SJCRH30 (cell line): ENCODE measurements around the gene UCMA. TPM values are rescaled to one million over a fixed set of nuclear protein-coding genes. Genes with fewer than 3 reads are reported as not detected.
"Not testable (repeated sequence)": the region's sequence is repeated elsewhere in the genome, so short reads cannot be mapped to it uniquely, and the experiment has no call there.

Source experiments
- DNase-seq, 2 experiments: peaks; one replicate each; pipeline ENCODE4 v3.0.0-alpha.2; 2015 to 2020
- H3K27ac ChIP-seq: fragments of 250-450 bp; sonication (Bioruptor Pico); 2 replicates; pipeline ENCODE4 v1.5.1; 2020; ENCODE audit warnings: mild to moderate bottlenecking, moderate library complexity
- H3K27me3 ChIP-seq: fragments of 250-450 bp; sonication (Bioruptor Pico); 2 replicates; pipeline ENCODE4 v1.5.1; 2020; ENCODE audit warnings: mild to moderate bottlenecking, moderate library complexity
- H3K36me3 ChIP-seq: fragments of 250-450 bp; sonication (Bioruptor Pico); 2 replicates; pipeline ENCODE4 v1.5.1; 2020; ENCODE audit warnings: mild to moderate bottlenecking, moderate library complexity
- H3K4me1 ChIP-seq: fragments of 250-450 bp; sonication (Bioruptor Pico); 2 replicates; pipeline ENCODE4 v1.5.1; 2020; ENCODE audit warnings: mild to moderate bottlenecking, moderate library complexity
- H3K4me3 ChIP-seq: fragments of 250-450 bp; sonication (Bioruptor Pico); 2 replicates; pipeline ENCODE4 v1.5.1; 2020; ENCODE audit warnings: mild to moderate bottlenecking, moderate library complexity
- H3K9me3 ChIP-seq: fragments of 250-450 bp; sonication (Bioruptor Pico); replicated peaks from 2 replicates; pipeline ENCODE4 v1.5.1; 2020; ENCODE audit warnings: mild to moderate bottlenecking, moderate library complexity
- total RNA-seq: library from RNA; depleted of rRNA; stranded (reverse); fragments of >200 nt; shearing (Covaris generic); gene quantifications from 2 replicates; pipeline ENCODE4 v1.2.3, GENCODE V29; 2014

Gene UCMA
- total RNA-seq, 1 experiment from 2014 or later = not detected

GRCh38 chr10:13247246-13247645 is 13.1 kb upstream of the UCMA start:
- DNase-seq = no peak
- H3K27me3 ChIP-seq = no peaks in the 10 kb centered on the region
- no peaks in the 10 kb centered on the region for H3K4me1 ChIP-seq
- H3K27ac ChIP-seq = no peak overlapping the region
- H3K36me3 ChIP-seq = no peaks in the 10 kb centered on the region
- no peaks in the 10 kb centered on the region for H3K9me3 ChIP-seq
- no peak overlapping the region for H3K4me3 ChIP-seq

GRCh38 chr10:13242260-13242659 is 8.1 kb upstream of the UCMA start:
- not testable (repeated sequence) for H3K27ac ChIP-seq, H3K9me3 ChIP-seq

GRCh38 chr10:13241613-13242012 is 7.4 kb upstream of the UCMA start:
- no peak overlapping the region for H3K27ac ChIP-seq

More at GRCh38 chr10:13242260-13242659, 8.1 kb upstream of the UCMA start:
- H3K36me3 ChIP-seq, H3K27me3 ChIP-seq, H3K4me3 ChIP-seq, DNase-seq, H3K4me1 ChIP-seq: not testable (repeated sequence)

GRCh38 chr10:13239923-13240322 is 5.7 kb upstream of the UCMA start:
- no peak overlapping the region for H3K4me3 ChIP-seq
- H3K4me1 ChIP-seq = no peaks in the 10 kb centered on the region
- no peaks in the 10 kb centered on the region for H3K36me3 ChIP-seq
- H3K9me3 ChIP-seq = no peaks in the 10 kb centered on the region
- no peaks in the 10 kb centered on the region for H3K27me3 ChIP-seq
- no peak for DNase-seq
- H3K27ac ChIP-seq = no peak overlapping the region

More at GRCh38 chr10:13241613-13242012, 7.4 kb upstream of the UCMA start:
- DNase-seq = no peak
- no peaks in the 10 kb centered on the region for H3K36me3 ChIP-seq
- no peaks in the 10 kb centered on the region for H3K9me3 ChIP-seq
- no peaks in the 10 kb centered on the region for H3K4me1 ChIP-seq
- no peaks in the 10 kb centered on the region for H3K27me3 ChIP-seq
- H3K4me3 ChIP-seq = no peak overlapping the region

GRCh38 chr10:13238271-13239077 is 4.3 kb upstream of the UCMA start:
- Histone ChIP-seq H3K9me3 (no peaks in the 10 kb centered on the region), H3K36me3 (no peaks in the 10 kb centered on the region), H3K4me3 (no peak overlapping the region), H3K27ac (no peak overlapping the region), H3K4me1 (no peaks in the 10 kb centered on the region), H3K27me3 (no peaks in the 10 kb centered on the region)
- DNase-seq = no peak

GRCh38 chr10:13236638-13237037 is 2.5 kb upstream of the UCMA start:
- Histone ChIP-seq H3K27ac (no peak overlapping the region), H3K27me3 (no peaks in the 10 kb centered on the region), H3K9me3 (no peaks in the 10 kb centered on the region), H3K36me3 (no peaks in the 10 kb centered on the region), H3K4me3 (no peak overlapping the region), H3K4me1 (peaks cover under 1% of the 10 kb centered on the region; the same call in 1 of the 2 replicates)
- DNase-seq = no peak

GRCh38 chr10:13234736-13235135 is 562 bp upstream of the UCMA start:
- not testable (repeated sequence) for DNase-seq, H3K4me3 ChIP-seq, H3K4me1 ChIP-seq, H3K9me3 ChIP-seq, H3K27me3 ChIP-seq, H3K27ac ChIP-seq, H3K36me3 ChIP-seq

GRCh38 chr10:13233358-13233757 is 816 bp downstream of the UCMA start:
- Histone ChIP-seq H3K36me3 (no peaks in the 10 kb centered on the region), H3K9me3 (no peaks in the 10 kb centered on the region), H3K27me3 (no peaks in the 10 kb centered on the region), H3K27ac (no peak overlapping the region), H3K4me3 (no peak overlapping the region), H3K4me1 (peaks cover 2% of the 10 kb centered on the region; the same call in 1 of the 2 replicates)
- no peak for DNase-seq

GRCh38 chr10:13231808-13232207 is 2.4 kb downstream of the UCMA start:
- Histone ChIP-seq H3K4me3 (no peak overlapping the region), H3K27me3 (no peaks in the 10 kb centered on the region), H3K4me1 (peaks cover 2% of the 10 kb centered on the region; the same call in 1 of the 2 replicates), H3K9me3 (no peaks in the 10 kb centered on the region), H3K27ac (no peak overlapping the region), H3K36me3 (no peaks in the 10 kb centered on the region)
- peak; percentile 18 to 55 for DNase-seq

GRCh38 chr10:13231190-13231589 is 3.0 kb downstream of the UCMA start:
- no peaks in the 10 kb centered on the region for H3K9me3 ChIP-seq

GRCh38 chr10:13227031-13227430 is 7.1 kb downstream of the UCMA start:
- DNase-seq = no peak
- Histone ChIP-seq H3K4me3 (no peak overlapping the region), H3K9me3 (no peaks in the 10 kb centered on the region), H3K27me3 (no peaks in the 10 kb centered on the region), H3K4me1 (peaks cover 2% of the 10 kb centered on the region; the same call in 1 of the 2 replicates), H3K27ac (no peak overlapping the region), H3K36me3 (no peaks in the 10 kb centered on the region)

More at GRCh38 chr10:13231190-13231589, 3.0 kb downstream of the UCMA start:
- Histone ChIP-seq H3K4me1 (peaks cover 2% of the 10 kb centered on the region; the same call in 1 of the 2 replicates), H3K36me3 (no peaks in the 10 kb centered on the region), H3K27ac (no peak overlapping the region), H3K27me3 (no peaks in the 10 kb centered on the region), H3K4me3 (no peak overlapping the region)
- DNase-seq = no peak

GRCh38 chr10:13225601-13226000 is 8.6 kb downstream of the UCMA start:
- Histone ChIP-seq H3K36me3 (no peaks in the 10 kb centered on the region), H3K9me3 (no peaks in the 10 kb centered on the region), H3K27me3 (no peaks in the 10 kb centered on the region), H3K27ac (no peak overlapping the region), H3K4me1 (no peaks in the 10 kb centered on the region), H3K4me3 (no peak overlapping the region)
- no peak for DNase-seq

- Histone ChIP-seq H3K9me3 (no peaks in the 10 kb centered on the region), H3K4me3 (no peak overlapping the region), H3K4me1 (peaks cover 8% of the 10 kb centered on the region), H3K27me3 (no peaks in the 10 kb centered on the region), H3K36me3 (no peaks in the 10 kb centered on the region), H3K27ac (no peak overlapping the region)
- DNase-seq = peak in 1 of 2 experiments; percentile 23
These were observed 9.8 kb downstream of the UCMA start for GRCh38 chr10:13224210-13224995.

- DNase-seq = no peak
- H3K27ac ChIP-seq = no peak overlapping the region
- H3K9me3 ChIP-seq = no peaks in the 10 kb centered on the region
- peaks cover 10% of the 10 kb centered on the region for H3K4me1 ChIP-seq
- no peak overlapping the region for H3K4me3 ChIP-seq
- no peaks in the 10 kb centered on the region for H3K36me3 ChIP-seq
- H3K27me3 ChIP-seq = no peaks in the 10 kb centered on the region
These were observed 10.9 kb downstream of the UCMA start for GRCh38 chr10:13223241-13223640.

- DNase-seq = no peak
- Histone ChIP-seq H3K27ac (no peak overlapping the region), H3K36me3 (no peaks in the 10 kb centered on the region), H3K27me3 (no peaks in the 10 kb centered on the region), H3K4me1 (peaks cover 10% of the 10 kb centered on the region), H3K9me3 (no peaks in the 10 kb centered on the region), H3K4me3 (no peak overlapping the region)
These were observed 11.6 kb downstream of the UCMA start for GRCh38 chr10:13222566-13222965.
